ENCODE data around the gene ANO6.

The ANO6 gene

GRCh38 chr12:45416126-45416525, 200.2 kb downstream of the ANO6 start:
- no peak for DNase-seq

GRCh38 chr12:45418520-45418919, 202.6 kb downstream of the ANO6 start:
- no peak for DNase-seq

- DNase-seq = no peak
Measured at GRCh38 chr12:45419317-45419814, 203.5 kb downstream of the ANO6 start.

- no peak for DNase-seq
Measured at GRCh38 chr12:45421736-45422135, 205.8 kb downstream of the ANO6 start.

- DNase-seq = no peak
Measured at GRCh38 chr12:45423931-45424330, 208.0 kb downstream of the ANO6 start.

GRCh38 chr12:45425426-45425825, 209.5 kb downstream of the ANO6 start:
- no peak for DNase-seq

GRCh38 chr12:45426294-45426693, 210.4 kb downstream of the ANO6 start:
- DNase-seq = no peak

GRCh38 chr12:45427042-45427441, 211.1 kb downstream of the ANO6 start:
- DNase-seq = no peak

- no peak for DNase-seq
Measured at GRCh38 chr12:45429831-45430230, 213.9 kb downstream of the ANO6 start.

- no peak for DNase-seq
Measured at GRCh38 chr12:45431126-45431525, 215.2 kb downstream of the ANO6 start.

- DNase-seq = no peak
Measured at GRCh38 chr12:45432710-45433109, 216.8 kb downstream of the ANO6 start.

GRCh38 chr12:45433441-45433868, 217.6 kb downstream of the ANO6 start:
- DNase-seq = no peak

- no peak for DNase-seq
Measured at GRCh38 chr12:45434094-45434493, 218.2 kb downstream of the ANO6 start.

GRCh38 chr12:45435945-45436710, 220.2 kb downstream of the ANO6 start:
- DNase-seq = no peak

- DNase-seq = no peak
Measured at GRCh38 chr12:45439039-45439438, 223.1 kb downstream of the ANO6 start.

- DNase-seq = no peak
Measured at GRCh38 chr12:45446013-45446412, 230.1 kb downstream of the ANO6 start.

GRCh38 chr12:45458238-45458637, 242.3 kb downstream of the ANO6 start:
- DNase-seq = peak; percentile 78

- no peak for DNase-seq
Measured at GRCh38 chr12:45458854-45459807, 243.2 kb downstream of the ANO6 start.

- no peak for DNase-seq
Measured at GRCh38 chr12:45462506-45462905, 246.6 kb downstream of the ANO6 start.

- DNase-seq = no peak
Measured at GRCh38 chr12:45464699-45465098, 248.8 kb downstream of the ANO6 start.

GRCh38 chr12:45468751-45469615, 253.1 kb downstream of the ANO6 start:
- DNase-seq = no peak

GRCh38 chr12:45469902-45470301, 254.0 kb downstream of the ANO6 start:
- DNase-seq = no peak

GRCh38 chr12:45473636-45474035, 257.7 kb downstream of the ANO6 start:
- no peak for DNase-seq
